Gastrocnemius medialis (tissue), 4 donors: Measurements from ENCODE around the gene ASTN1.

Source experiments
- CTCF ChIP-seq, 5 experiments: fragments of 450-650 bp in 3 of 5; fragments of 200-600 bp in 2 of 5; sonication (generic) in 2 of 5; IDR thresholded peaks in 4 of 5; conservative IDR thresholded peaks in 1 of 5; 1 replicate in 4 of 5; 2 replicates in 1 of 5; pipeline ENCODE4 v1.5.1; 2016 to 2019; ENCODE audit warnings: antibody characterized with exemption in 5 of 5, mild to moderate bottlenecking in 3 of 5, moderate library complexity in 3 of 5
- POLR2A ChIP-seq, 2 donors: fragments of 450-650 bp; IDR thresholded peaks; one replicate each; pipeline ENCODE4 v1.6.1; 2017; ENCODE audit warnings: antibody characterized with exemption in 2 of 2, mild to moderate bottlenecking in 2 of 2, moderate library complexity in 2 of 2

- no peak for TF ChIP-seq CTCF (IDR thresholded peaks at IDR 0.05 in 4 of 5, conservative IDR thresholded peaks at IDR 0.05 in 1 of 5)
- no peak for TF ChIP-seq POLR2A (IDR thresholded peaks at IDR 0.05)
Measured at GRCh38 chr1:177172866-177173265, 8.4 kb upstream of the ASTN1 start.
